ENCODE results near the gene FAXDC2.

GRCh38 chr5:154849791-154850201, 607 bp downstream of the FAXDC2 start:
- TF ChIP-seq CTCF (IDR thresholded peaks at IDR 0.05) = no peak
- no peak for TF ChIP-seq POLR2A (IDR thresholded peaks at IDR 0.05)

All from ovary (tissue), 3 donors.